ENCODE data around the gene CHCHD3.

GRCh38 chr7:132872034-132872433 is 209.9 kb downstream of the CHCHD3 start:
- TF ChIP-seq, protein P1, sequence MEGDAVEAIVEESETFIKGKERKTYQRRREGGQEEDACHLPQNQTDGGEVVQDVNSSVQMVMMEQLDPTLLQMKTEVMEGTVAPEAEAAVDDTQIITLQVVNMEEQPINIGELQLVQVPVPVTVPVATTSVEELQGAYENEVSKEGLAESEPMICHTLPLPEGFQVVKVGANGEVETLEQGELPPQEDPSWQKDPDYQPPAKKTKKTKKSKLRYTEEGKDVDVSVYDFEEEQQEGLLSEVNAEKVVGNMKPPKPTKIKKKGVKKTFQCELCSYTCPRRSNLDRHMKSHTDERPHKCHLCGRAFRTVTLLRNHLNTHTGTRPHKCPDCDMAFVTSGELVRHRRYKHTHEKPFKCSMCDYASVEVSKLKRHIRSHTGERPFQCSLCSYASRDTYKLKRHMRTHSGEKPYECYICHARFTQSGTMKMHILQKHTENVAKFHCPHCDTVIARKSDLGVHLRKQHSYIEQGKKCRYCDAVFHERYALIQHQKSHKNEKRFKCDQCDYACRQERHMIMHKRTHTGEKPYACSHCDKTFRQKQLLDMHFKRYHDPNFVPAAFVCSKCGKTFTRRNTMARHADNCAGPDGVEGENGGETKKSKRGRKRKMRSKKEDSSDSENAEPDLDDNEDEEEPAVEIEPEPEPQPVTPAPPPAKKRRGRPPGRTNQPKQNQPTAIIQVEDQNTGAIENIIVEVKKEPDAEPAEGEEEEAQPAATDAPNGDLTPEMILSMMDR (IDR thresholded peaks at IDR 0.05), result no peak
- TF ChIP-seq POLR2A (IDR thresholded peaks at IDR 0.05) (no peak), POLR2AphosphoS5 (IDR thresholded peaks at IDR 0.05; ENCODE audit: insufficient read depth in 1 of 2, low read depth in 1 of 2) (no peak)

All from vagina (tissue), 2 donors.